HG02981 (cell line): ENCODE data around the gene CTSZ.

Experiments used
- ATAC-seq: cut with Tn5 transposase; IDR thresholded peaks from one replicate; pipeline ENCODE4 v1.9.1; 2021; ENCODE audit warnings: mild to moderate bottlenecking, moderate library complexity; ENCODE audit not compliant: unreplicated experiment

The CTSZ gene

DNA sequence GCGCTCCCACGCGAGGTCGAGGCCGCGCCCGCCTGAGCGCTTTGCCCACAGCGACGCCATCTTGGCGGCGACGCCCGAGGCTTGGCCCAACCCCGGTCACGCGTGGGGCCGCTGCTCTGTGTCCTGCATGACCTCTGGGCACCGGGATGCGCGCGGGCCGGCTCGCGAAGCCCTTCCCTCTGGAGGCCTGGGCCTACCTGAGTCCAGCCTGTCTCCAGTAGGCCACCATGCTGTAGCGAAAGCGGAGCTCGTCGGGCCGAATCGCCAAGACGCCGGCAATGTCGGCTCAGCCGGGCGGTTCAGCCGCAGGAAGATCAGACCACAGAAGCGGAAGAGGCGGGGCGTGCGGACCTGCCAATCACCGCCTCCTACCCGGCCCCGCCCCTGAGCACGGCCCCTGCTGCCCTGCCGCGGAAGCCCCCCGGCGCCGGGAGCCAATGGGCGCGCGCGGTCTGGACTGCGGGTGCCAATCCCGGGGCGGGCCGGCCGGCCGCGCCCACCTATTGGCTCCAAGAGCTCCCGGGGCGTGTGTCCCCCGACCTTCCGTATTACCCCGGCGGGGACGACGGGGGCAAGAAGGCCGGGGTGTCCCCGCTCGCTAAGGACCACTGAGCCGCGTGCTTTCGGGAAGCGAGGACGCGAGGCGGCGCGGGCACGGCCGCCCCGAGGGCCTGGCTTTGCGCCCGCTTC lies 25.1 kb upstream of the CTSZ start, which contains the start of gene ATP5F1E:
ATP5F1E (minus strand) TSS at position 313 of the 690 bp plus-strand sequence; CDS start at position 229, 84 bp downstream.
- peak; percentile 93 for ATAC-seq

DNA sequence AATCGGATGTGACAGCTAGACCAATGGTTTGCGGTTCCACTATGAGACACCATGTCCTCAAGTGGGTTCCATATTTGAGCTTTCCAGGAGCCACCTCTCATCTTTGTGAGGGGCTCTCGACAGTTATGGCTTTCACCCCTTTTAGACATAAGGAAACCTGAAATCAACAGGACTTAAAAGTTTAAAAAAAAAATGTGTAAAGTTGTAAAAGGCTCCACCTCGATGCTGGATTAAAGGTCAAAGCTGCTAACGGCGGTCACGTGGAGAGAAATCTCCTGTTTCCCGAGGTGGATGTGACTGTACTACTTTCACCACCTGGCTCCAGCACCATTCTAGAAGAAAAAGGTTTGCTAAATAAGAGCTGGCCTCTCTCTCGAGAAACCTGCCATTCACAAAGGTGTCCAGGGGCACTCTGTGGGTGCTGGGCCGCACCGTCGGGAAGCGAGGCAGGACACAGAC lies 24.5 kb upstream of the CTSZ start:
- no peak for ATAC-seq

DNA sequence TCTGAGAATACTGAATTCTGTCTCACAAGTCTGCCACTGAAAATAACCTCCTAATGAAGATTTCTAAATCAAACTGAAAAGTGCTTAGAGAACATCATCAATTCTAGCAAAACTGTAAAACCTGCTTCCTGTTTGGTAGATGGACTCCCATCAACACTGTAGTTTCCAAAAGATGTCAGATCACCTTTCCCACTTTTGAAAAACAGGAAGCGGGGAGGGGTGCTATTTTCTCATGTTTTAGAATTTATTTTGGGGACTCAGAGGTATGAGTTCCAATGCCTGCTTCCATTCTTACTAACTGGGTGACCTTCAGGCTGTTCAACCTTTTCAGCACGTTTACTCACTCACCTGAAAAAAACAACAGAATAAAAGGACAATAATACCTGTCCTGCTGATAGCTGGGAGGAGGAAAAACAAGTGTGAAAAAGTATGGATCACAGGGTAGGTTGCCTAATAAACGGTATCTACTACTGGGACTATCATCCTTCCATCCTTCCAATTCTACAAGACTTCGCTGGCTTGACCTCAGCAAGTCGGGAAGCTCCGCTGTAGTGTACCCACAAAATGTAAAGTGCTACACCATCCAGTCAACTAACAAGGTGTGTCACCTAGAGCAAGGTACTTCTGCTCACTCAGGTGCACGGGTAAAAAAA lies 24.0 kb upstream of the CTSZ start:
- no peak for ATAC-seq

DNA sequence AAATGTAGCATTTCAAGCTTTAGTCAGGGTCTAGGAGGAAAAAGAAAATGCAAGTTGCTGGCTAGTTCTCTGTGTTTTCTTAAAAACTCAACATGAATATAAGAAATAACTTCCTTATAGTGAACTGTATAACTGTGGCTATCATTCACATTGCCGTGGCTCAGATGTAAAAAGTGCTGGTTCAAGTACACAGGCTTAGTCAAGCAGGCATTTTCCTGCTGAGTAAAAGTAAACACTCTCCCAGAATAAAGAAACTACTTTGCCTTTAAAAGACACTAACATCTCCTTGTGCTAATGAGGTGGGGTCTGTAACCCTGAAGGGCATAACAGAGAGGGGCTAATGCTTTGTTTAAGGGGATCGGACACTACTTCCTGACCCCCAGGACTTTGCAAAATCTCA lies 21.8 kb upstream of the CTSZ start:
- no peak for ATAC-seq

DNA sequence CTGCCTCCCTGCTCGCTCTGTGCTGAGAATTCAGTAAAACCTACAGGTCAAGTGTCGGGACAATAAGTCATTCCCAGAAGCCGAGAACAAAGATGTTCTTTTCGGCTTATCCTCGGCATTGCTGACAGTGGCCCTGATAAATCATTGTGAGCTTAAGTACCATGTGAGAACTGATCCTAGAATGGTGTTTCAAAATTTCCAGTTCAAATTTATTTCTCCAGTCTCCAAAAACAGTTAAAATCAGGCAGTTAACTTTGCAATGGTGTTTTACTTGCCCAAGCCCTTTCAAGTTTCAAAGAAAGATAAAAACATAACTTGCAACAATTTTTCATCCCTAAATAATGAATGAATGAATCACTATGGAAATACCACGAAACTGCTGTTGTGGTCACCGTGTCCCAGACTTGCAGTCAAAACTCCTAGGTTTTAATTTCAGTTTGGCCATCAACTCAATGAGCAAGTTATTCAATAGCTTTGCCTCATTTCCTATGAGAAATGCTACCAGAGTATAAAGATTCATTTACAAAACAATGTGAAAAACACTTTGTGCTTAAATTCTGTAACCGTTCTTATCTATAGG lies 20.8 kb upstream of the CTSZ start:
- no peak for ATAC-seq

DNA sequence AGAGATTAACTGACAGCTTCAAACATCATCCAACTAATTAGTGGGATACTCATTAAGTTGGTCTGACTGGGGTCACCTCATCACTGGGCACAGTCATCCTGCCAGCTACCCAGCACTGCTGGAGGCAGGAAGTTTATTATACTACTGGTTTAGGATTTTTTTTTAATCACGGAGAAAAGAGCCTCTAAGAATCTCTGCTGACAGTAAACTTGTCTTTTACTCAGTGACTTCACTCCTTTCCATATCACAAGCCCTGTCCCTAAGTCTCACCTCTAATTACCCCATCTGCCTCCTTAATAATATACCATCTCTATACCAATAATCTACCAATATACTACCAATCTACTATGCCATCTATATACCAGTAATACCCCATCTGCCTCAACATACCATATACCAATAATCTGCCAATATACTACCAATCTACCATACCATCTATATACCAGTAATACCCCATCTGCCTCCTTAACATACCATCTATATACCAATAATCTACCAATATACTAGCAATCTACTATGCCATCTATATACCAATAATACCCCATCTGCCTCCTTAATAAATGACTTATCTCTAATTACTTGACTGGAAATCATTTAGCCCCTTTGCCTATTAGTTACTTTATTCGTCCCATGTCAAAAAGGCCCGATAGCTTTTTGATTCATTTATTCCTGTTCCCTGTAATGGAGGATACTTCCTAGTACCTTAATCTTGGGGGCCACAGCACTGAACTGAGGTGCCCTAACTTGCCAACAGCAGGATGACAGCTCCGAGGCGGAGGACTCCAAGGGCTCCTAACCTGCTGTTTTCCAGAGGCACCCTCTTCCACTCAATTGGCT lies 20.1 kb upstream of the CTSZ start:
- ATAC-seq: no peak

DNA sequence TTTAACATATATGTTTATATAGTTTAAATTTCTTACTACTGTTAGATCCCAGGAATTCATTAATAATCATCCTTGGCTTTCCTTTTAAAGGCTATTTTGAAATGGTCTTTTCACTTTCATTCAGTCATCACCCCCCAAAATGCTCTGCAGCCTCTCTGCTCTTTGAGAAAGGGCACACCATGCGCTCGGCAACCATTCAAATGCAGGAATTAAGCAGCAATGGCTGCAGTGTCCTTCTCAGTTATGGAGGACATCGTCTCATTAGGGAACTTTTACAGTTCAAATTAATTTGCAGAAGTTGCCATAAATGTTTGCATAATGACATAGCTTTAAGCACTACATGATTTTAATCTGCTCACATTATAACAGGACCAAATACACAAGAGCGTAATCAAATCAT lies 18.5 kb upstream of the CTSZ start:
- ATAC-seq: no peak

DNA sequence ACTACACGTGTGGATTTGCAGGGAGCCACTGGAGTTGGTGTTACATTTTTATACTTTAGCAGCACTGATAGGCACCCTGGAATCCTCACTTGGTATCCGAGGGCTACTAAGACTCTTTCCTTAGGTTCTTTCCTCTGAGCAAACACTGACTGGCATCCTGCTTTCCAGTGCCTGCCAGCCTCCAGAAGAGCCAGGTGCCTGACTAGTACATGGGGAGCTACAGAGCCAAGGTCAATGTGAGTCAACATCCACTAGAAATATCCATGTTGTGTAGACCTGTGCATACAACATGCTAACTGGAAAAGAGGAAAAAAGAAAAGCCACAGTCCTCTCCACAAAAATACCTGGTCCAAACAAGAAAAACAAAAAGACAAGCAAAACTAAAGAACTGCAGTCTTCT lies 18.0 kb upstream of the CTSZ start:
- ATAC-seq: no peak

DNA sequence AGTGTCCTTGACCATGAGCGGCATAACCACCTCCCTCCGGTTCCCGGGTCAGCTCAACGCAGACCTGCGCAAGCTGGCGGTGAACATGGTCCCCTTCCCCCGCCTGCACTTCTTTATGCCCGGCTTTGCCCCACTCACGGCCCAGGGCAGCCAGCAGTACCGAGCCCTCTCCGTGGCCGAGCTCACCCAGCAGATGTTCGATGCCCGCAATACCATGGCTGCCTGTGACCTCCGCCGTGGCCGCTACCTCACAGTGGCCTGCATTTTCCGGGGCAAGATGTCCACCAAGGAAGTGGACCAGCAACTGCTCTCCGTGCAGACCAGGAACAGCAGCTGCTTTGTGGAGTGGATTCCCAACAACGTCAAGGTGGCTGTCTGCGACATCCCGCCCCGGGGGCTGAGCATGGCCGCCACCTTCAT lies 17.1 kb upstream of the CTSZ start:
- no peak for ATAC-seq

DNA sequence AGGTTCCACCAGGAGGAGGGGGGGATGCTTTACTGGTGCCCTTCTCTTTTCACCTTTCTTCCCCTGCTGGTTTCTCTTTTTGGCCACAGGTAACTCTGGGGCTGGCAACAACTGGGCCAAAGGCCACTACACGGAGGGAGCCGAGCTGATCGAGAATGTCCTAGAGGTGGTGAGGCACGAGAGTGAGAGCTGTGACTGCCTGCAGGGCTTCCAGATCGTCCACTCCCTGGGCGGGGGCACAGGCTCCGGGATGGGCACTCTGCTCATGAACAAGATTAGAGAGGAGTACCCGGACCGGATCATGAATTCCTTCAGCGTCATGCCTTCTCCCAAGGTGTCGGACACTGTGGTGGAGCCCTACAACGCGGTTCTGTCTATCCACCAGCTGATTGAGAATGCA lies 16.6 kb upstream of the CTSZ start:
- ATAC-seq: no peak

DNA sequence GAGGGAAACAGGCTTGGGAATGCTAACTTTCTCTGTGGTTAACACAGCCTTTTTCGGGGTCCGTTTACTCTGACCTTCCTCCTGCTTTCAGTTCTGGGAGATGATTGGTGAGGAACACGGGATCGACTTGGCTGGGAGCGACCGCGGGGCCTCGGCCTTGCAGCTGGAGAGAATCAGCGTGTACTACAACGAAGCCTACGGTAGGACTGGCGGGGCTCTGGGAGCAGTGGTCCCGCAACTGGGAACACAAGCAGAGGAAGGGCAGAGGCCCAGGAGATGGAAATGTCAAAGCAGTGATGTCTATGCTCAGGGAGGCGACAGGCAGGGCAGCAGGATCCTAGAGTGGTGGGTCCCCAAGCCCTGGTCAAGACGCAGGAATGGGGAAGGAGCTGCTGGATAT lies 15.7 kb upstream of the CTSZ start:
- no peak for ATAC-seq

DNA sequence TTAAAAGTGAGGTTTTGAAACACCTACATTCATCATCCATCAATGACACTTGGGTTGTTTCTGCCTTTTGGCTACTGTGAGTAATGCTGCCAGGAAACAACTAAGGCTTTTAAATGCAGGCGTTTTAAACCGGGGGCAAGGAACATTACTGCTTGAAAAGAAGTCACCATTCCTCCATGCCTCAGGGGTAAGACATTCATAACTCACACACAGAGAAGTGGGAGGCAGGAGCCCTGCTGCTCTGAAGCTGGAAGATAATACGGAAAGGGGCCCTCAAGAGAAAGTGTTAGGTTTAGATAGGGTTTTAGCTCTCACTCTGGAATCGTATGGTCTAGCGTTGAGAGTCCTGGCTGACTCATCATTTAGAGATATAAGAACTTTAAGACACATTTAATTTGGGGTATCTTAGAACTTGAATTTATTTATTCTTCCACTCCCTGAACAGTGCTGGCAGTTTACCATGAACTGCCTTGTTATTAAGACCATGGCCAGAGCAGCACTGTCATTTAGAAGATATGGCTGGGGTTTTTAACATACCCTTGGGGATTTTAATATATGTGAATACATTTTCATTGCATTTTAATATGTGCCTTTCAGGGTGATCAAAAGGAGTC lies 14.0 kb upstream of the CTSZ start:
- no peak for ATAC-seq

DNA sequence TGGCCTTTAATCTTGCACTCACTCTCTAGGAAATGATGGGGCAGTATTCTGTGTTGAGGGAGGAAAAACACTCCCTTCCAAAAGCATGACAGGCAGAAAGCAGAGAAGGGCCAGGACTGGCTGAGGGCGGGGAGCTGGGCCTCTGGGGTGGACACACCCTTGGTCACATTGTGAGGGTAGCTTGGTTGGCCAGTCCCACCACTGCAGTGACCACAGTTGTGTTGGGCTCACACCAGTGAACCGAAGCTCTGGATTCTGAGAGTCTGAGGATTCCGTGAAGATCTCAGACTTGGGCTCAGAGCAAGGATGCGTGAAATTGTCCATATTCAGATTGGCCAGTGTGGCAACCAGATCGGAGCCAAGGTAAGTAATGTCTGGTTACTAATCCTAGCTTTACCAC lies 12.2 kb upstream of the CTSZ start, which contains the start of gene TUBB1:
TUBB1 (plus strand) TSS at position 213 of the 400 bp plus-strand sequence; CDS start at position 307, 94 bp downstream.
- ATAC-seq: no peak

DNA sequence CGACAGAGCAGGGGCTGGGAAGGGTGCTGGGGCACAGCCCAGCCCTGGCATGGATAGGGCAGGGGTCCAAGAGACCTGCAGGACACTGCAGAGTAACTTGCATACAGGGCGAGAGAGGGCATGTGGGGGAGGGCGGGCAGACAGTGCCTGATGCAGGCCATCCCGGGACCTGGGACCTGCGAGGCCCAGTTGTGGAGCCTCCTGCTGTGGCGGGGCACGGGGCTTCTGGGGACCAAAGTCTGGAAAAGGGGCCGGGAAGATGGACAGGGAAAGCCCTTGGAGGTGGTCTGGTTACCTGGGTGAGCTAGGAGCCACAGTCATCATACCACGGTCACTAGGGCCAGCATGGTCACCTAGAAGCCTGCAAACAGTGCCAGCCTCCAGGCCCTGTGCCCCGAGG lies 11.8 kb upstream of the CTSZ start:
- no peak for ATAC-seq

DNA sequence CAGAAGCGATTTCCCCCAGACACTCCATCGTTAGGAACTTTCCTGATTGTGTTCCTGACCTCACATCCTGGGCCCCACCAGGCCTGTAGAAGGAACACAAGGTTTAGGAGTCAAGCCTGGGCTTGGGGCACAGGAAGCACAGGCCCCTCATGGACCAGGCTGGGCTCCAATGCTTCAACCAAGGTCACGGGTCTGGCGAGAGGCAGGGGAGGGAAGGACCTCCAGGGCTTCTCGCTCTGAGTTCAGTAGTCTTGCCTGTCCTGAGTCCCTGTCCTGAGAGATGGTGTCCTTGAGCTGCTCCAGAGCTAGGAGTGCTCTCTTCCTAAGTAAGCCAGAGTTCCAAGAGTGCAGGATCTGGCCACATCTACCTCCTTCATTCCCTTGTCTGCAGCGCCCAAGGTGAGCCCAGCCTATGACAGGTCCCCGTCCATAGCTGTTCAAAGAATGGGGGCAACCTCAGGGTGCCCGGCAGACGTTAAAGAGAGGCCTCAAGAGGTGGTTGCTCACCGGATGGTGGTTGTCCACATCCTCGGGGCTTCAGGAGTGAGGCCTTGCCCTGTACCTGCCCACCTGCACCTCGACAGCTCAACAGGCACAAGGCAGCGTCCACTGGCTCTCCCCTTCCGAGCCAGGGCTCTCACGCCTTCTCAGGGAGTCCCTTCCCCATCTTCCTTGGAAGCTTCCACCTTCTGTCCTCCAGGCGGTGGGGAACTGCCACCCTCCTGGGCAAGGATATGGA lies 10.6 kb upstream of the CTSZ start:
- no peak for ATAC-seq

DNA sequence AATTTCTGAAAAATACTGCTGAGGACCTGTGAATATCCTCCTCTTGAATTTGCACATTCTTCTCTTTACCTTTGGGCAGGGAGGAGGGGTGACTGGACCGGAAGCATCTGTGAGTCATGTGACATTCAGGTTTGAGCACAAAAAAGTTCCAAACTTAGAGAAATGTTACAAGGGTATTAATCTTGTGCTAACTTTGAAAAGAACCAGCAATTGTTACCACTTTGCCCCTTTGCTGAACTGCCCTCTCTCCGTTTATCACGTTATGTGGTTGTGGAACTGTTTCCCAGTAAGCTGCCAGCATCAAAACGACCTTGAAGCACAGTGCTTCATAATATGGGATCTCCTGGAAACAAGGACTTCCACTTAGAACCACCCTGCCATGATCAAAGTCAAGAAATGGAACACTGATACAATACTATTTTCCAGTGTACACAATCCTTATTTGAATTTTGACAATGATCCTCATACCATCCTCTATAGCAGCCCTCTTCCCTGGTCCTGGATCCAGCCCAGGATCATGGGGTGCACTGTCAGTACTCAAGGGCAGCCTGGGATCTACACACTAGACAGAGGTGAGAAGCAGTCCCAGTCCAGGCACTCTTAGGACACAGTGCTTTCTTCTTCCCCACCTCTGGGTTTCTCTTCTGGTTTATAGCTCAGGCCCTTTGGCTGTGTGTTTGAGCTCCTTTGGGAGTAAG lies 9.9 kb upstream of the CTSZ start:
- ATAC-seq: no peak

DNA sequence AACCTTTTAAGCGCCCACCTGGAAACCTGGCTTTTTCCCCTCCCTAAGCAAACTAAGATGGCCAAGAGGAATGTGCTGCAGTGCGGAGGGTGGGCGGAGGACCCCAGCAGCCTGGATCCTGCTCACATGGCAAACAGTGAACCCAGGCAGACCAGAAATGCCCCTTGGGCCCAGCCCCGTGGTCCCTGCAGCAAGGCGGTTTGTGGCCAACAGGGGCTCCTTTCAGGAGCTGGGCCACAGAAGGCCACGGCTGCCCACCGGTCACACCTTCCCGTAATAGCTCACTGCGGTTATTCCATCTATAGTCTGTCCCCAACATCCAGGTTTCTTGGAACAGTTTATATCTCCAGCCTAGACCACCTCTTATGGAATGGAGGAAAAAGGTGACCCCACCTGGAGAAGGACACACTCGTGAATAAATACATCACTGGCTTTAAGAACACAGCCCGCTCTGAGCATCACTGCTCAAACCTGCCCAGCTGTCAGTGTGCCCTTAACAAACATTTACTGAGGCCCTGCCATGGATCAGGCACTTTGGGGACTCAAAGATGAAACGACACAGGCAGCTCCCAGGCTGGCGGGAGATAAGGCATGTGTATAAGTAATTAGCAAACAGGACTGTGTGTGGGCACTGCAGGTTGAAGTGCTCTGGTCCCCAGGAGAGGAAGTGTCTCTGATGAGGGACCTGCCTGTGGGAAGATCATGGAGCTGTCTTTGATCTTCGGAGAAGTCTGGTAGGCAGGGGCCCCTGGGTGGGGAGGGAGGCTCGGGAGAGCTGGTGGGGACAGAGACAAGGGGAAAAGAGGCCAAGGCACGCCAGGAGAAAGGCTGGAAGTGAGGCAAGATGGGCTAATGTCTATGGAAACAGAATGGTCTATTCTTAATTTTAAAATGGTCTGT lies 9.0 kb upstream of the CTSZ start:
- no peak for ATAC-seq

DNA sequence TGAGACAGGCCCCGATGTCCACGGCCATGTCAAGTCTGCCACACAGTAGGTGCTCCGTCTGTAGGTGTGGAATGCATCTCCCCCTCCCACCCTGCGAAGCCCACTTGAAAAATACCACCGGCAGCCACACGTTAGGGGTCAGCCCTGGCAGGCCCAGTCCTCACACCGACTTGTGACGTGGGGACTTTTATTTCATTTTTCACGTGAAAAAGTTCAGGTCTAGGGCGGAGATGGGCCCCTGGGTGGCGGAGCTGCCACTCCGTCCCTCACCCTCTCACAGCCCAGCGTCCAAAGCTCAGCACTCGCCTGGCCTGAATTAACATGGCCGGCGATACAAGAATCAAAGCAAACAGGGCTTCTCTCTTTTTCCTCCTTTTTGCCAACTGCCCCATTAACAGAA lies 8.4 kb upstream of the CTSZ start:
- no peak for ATAC-seq
